BLaER1 (cell line): ENCODE measurements around the gene RAB4A.
A peak's percentile ranks its signal among the peaks of the same experiment; 100 is the strongest.

Experiments used
- H3K27ac ChIP-seq: shearing (Covaris generic); formaldehyde crosslinking; 2 replicates; pipeline ENCODE4 v1.8.1; 2022
- H3K27me3 ChIP-seq: shearing (Covaris generic); formaldehyde crosslinking; 2 replicates; pipeline ENCODE4 v1.8.1; 2022
- H3K36me3 ChIP-seq: shearing (Covaris generic); formaldehyde crosslinking; 2 replicates; pipeline ENCODE4 v1.8.1; 2022
- H3K4me1 ChIP-seq: shearing (Covaris generic); formaldehyde crosslinking; 2 replicates; pipeline ENCODE4 v1.8.1; 2022
- H3K4me2 ChIP-seq: shearing (Covaris generic); formaldehyde crosslinking; 2 replicates; pipeline ENCODE4 v1.8.1; 2022
- H3K4me3 ChIP-seq: shearing (Covaris generic); formaldehyde crosslinking; 2 replicates; pipeline ENCODE4 v1.8.1; 2022
- H3K9ac ChIP-seq: shearing (Covaris generic); formaldehyde crosslinking; 2 replicates; pipeline ENCODE4 v1.8.1; 2022
- H3K9me3 ChIP-seq: shearing (Covaris generic); formaldehyde crosslinking; 2 replicates; pipeline ENCODE4 v1.8.1; 2022
- H4K20me1 ChIP-seq: shearing (Covaris generic); formaldehyde crosslinking; 2 replicates; pipeline ENCODE4 v1.8.1; 2022
- Cebpa-rat ChIP-seq: shearing (Covaris generic); IDR thresholded peaks from 2 replicates; pipeline ENCODE4 v1.8.1; 2022

Gene RAB4A

DNA sequence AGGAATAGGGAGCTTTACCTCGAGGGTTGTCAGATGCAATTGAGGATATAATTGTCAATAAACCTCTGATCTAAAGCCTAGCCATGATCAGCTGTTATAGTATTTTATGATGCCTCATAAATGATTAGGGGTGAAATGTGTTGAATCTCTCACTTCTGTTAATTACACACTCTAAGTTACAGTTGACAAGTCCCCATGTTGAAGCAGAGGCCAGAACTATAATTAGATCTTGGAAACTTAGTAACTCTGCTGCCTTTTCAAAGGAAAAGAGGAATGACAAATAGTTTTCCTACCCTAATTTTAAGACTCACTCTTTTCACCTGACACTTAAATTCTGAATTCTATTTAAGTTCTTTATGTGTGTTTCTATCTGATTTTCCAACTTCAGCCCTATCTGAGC lies 38.2 kb downstream of the RAB4A start:
- 0 out of 2 replicates have a peak, but pooled peaks cover 11% of the 10 kb centered on the region for H3K36me3 ChIP-seq

DNA sequence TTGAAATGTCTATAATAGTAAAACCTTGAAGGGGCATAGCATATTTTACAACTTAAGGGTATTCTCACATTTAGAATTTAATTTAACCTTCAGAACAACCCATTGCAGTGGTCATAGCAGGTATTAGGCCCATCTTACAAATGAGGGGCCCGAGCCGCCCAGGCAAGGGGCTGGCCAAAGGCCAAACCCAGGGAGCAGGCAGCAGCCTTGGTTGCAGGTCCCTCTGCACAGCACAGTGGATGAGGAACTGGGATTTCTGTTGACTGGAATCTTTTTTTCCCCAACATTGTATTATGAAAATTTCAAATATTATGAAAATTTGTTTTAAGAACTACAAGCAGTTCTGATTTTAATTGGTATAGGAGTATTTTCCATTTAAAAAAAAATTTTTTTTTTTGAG lies 38.8 kb downstream of the RAB4A start:
- H3K4me3 ChIP-seq = no peak overlapping the region
- H3K4me2 ChIP-seq = no peak overlapping the region
- no peaks in the 10 kb centered on the region for H3K9me3 ChIP-seq
- no peak for TF ChIP-seq Cebpa-rat
- H3K4me1 ChIP-seq = peaks cover 8% of the 10 kb centered on the region
- 0 out of 2 replicates have a peak, but pooled peaks cover 8% of the 10 kb centered on the region for H3K36me3 ChIP-seq
- no peaks in the 10 kb centered on the region for H3K27me3 ChIP-seq
- H3K9ac ChIP-seq = no peak overlapping the region
- H4K20me1 ChIP-seq = no peaks in the 10 kb centered on the region
- no peak overlapping the region for H3K27ac ChIP-seq

More for the DNA sequence above, 38.2 kb downstream of the RAB4A start:
- no peaks in the 10 kb centered on the region for H3K9me3 ChIP-seq
- peaks cover 8% of the 10 kb centered on the region for H3K4me1 ChIP-seq
- no peaks in the 10 kb centered on the region for H3K27me3 ChIP-seq
- H3K4me2 ChIP-seq = no peak overlapping the region
- TF ChIP-seq Cebpa-rat = no peak
- H3K9ac ChIP-seq = no peak overlapping the region
- no peak overlapping the region for H3K27ac ChIP-seq
- H4K20me1 ChIP-seq = no peaks in the 10 kb centered on the region
- H3K4me3 ChIP-seq = no peak overlapping the region

DNA sequence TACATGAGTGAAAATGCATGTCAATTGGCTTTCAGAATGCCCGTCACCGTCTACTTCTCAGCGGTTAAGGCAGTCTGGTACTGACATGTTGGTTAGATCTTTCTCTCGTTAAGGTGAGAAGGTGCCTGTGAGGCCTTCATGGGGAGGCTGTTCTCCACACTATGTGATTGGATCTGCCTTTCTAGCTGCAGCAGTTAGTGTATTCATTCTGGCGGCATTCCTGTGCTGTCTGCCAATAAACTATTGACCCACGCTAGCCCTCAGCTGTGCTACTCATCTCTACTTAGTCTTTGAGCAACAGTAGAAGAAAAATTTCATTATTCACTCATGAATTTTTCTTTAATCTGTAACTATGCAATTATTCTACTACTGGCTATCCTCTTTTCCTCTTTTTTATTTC lies 39.9 kb downstream of the RAB4A start:
- no peak for TF ChIP-seq Cebpa-rat
- Histone ChIP-seq H3K9me3 (no peaks in the 10 kb centered on the region), H4K20me1 (no peaks in the 10 kb centered on the region), H3K4me3 (no peak overlapping the region), H3K4me2 (no peak overlapping the region), H3K27me3 (no peaks in the 10 kb centered on the region), H3K27ac (no peak overlapping the region), H3K9ac (no peak overlapping the region), H3K36me3 (0 out of 2 replicates have a peak, but pooled peaks cover 8% of the 10 kb centered on the region), H3K4me1 (peaks cover 8% of the 10 kb centered on the region)

DNA sequence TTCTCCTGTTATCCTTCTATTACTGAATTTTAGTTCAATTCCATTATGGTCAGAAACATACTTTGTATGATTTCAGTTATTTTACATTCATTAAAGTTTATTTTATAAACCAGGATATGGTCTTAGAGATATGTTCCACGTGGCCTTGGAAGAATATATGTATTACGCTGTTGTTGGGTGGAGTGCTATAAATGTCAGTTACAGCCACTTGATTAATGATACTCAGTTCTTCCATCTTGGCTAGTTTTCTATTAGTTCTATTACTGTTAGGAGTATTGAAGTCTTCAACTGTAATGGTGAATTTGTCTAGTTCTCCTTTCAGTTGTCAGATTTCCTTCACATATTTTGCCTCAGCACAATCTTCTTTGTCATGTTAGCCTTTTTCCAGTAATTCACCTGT lies 45.3 kb downstream of the RAB4A start:
- H4K20me1 ChIP-seq = no peaks in the 10 kb centered on the region
- no peak overlapping the region for H3K4me2 ChIP-seq
- no peaks in the 10 kb centered on the region for H3K9me3 ChIP-seq
- H3K36me3 ChIP-seq = peaks cover 20% of the 10 kb centered on the region
- H3K4me3 ChIP-seq = no peak overlapping the region
- no peak overlapping the region for H3K27ac ChIP-seq
- no peak for TF ChIP-seq Cebpa-rat
- H3K4me1 ChIP-seq = peaks cover 8% of the 10 kb centered on the region
- H3K27me3 ChIP-seq = no peaks in the 10 kb centered on the region
- no peak overlapping the region for H3K9ac ChIP-seq

DNA sequence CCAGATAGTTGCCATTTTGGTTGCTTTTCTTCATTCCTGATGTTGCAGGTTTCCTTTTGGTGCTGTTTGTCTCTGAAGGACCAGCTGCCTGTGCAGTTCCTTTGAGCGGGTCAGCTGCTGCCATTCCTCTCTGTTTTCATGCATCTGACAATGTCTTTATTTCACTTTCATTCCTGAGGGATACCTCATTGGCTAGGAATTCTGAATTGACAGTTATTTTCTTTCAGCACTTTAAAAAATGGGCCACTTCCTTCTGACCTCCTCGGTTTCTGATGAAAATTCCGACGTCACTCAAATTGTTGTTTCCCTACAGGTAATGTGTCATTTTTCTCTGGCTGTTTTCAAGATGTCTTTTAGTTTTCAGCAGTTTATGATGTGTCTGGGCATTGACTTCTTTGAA lies 47.1 kb downstream of the RAB4A start:
- no peak overlapping the region for H3K4me2 ChIP-seq
- H3K36me3 ChIP-seq = peaks cover 33% of the 10 kb centered on the region
- no peaks in the 10 kb centered on the region for H3K27me3 ChIP-seq
- no peak overlapping the region for H3K27ac ChIP-seq
- no peak for TF ChIP-seq Cebpa-rat
- H3K4me1 ChIP-seq = no peaks in the 10 kb centered on the region
- no peak overlapping the region for H3K9ac ChIP-seq
- H4K20me1 ChIP-seq = no peaks in the 10 kb centered on the region
- no peaks in the 10 kb centered on the region for H3K9me3 ChIP-seq
- no peak overlapping the region for H3K4me3 ChIP-seq

DNA sequence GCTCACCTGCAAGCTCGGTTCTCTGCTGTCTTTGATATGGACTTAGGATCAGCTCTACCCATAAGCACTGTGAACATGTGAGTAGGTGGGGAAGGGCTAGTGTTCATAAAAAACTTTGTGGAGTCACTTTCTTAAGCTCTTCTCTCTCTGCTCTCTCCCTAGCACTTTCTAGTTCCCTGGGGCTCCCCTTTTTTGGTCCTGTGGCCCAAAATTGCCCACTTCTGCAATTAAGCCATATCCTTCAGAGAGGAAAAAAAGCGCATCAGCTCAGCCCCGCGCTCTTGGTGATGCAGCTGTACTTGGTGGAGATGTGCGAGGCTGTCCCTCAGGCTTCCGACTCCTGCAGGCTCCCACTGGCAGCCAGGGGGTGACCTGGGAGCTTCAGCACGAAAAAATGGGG lies 48.6 kb downstream of the RAB4A start:
- Histone ChIP-seq H3K27me3 (no peaks in the 10 kb centered on the region), H3K4me3 (no peak overlapping the region), H4K20me1 (no peaks in the 10 kb centered on the region), H3K36me3 (peaks cover 47% of the 10 kb centered on the region), H3K9ac (no peak overlapping the region), H3K27ac (no peak overlapping the region), H3K4me2 (no peak overlapping the region), H3K4me1 (no peaks in the 10 kb centered on the region), H3K9me3 (no peaks in the 10 kb centered on the region)
- TF ChIP-seq Cebpa-rat = no peak

DNA sequence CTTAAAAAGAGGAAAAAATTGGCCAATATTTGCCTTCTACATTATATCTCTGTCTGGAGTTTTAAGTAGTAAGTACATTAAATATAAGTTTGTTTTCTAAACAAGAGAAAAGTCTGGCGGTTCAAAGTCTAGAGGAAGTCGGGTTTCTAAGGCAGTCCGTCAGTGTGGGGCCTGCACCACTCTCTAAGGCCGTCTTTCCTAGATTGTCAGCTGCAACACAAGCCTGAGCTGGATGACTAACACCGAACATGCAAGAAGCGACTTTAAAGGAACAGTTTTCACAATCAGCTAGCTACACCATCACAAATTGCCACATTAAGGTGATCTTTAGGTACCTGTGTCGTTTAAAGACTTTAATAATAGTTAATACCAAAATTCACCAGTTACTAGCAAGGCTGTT lies 52.3 kb downstream of the RAB4A start:
- Histone ChIP-seq H3K27me3 (no peaks in the 10 kb centered on the region), H3K4me2 (no peak overlapping the region), H4K20me1 (peaks cover 11% of the 10 kb centered on the region; the same call in 1 of the 2 replicates), H3K4me1 (peaks cover 13% of the 10 kb centered on the region), H3K9me3 (no peaks in the 10 kb centered on the region), H3K4me3 (no peak overlapping the region), H3K36me3 (peaks cover 84% of the 10 kb centered on the region), H3K9ac (no peak overlapping the region), H3K27ac (no peak overlapping the region)
- TF ChIP-seq Cebpa-rat = no peak

DNA sequence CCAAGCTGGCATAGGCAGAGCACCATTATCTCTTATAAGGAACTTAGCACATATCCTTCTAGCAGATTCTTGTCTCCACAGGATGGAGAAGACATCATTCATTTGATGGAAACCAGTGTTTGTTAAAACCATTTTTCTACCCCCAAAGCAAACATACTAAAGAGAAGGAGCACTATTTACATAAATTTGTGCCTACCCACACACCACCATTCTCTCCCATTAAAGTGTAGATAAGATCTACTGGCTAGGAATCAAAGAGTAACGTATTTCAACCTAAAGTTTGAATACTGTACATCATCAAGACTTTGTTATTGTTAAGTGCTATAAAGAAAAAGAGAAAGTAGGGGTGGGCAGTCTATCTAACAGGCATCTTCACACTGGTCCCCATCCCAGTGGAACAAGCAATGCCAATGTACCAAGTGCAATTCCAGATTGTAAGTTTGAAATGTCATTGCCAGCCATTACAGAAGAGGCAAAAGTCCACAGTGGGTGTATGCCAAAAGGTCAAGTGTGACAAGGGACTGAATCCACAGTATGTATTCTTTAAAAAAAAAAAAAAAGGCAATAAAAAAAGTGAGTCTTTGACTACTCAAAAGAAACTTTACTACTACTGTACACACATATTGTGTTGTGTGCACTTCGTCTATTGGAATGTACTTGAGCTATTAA lies 53.1 kb downstream of the RAB4A start:
- Histone ChIP-seq H3K36me3 (peaks cover 87% of the 10 kb centered on the region), H4K20me1 (peaks cover 19% of the 10 kb centered on the region; the same call in 1 of the 2 replicates), H3K27me3 (no peaks in the 10 kb centered on the region), H3K4me3 (no peak overlapping the region), H3K9me3 (no peaks in the 10 kb centered on the region), H3K4me1 (peaks cover 13% of the 10 kb centered on the region), H3K4me2 (no peak overlapping the region), H3K9ac (no peak overlapping the region), H3K27ac (no peak overlapping the region)
- TF ChIP-seq Cebpa-rat = no peak

DNA sequence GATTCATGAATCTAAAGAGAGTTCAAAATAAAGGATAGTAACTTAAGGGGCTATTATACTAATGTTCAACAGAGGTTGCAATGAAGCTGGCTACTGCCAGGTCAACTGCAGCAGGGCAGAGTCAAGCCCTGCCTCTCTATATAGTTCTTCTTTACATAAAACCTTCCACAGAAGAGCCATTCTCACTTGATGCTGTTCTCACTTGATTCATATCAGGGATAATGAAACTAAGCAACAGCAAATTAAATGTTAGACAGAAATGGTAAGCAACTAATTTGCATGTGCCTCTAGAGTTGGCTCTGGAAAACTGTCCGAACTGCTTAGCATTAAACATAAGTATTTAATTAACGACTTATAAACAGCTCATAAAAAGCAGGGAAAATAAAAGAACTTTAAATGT lies 54.5 kb downstream of the RAB4A start:
- H3K4me2 ChIP-seq = peak overlapping the region; percentile 33
- H3K9ac ChIP-seq = no peak overlapping the region
- H3K27ac ChIP-seq = peak overlapping the region; percentile 37; the same call in 1 of the 2 replicates
- no peak for TF ChIP-seq Cebpa-rat
- peaks cover 19% of the 10 kb centered on the region; the same call in 1 of the 2 replicates for H4K20me1 ChIP-seq
- peaks cover 13% of the 10 kb centered on the region for H3K4me1 ChIP-seq
- peaks cover 89% of the 10 kb centered on the region for H3K36me3 ChIP-seq
- no peaks in the 10 kb centered on the region for H3K27me3 ChIP-seq
- no peaks in the 10 kb centered on the region for H3K9me3 ChIP-seq
- no peak overlapping the region for H3K4me3 ChIP-seq

DNA sequence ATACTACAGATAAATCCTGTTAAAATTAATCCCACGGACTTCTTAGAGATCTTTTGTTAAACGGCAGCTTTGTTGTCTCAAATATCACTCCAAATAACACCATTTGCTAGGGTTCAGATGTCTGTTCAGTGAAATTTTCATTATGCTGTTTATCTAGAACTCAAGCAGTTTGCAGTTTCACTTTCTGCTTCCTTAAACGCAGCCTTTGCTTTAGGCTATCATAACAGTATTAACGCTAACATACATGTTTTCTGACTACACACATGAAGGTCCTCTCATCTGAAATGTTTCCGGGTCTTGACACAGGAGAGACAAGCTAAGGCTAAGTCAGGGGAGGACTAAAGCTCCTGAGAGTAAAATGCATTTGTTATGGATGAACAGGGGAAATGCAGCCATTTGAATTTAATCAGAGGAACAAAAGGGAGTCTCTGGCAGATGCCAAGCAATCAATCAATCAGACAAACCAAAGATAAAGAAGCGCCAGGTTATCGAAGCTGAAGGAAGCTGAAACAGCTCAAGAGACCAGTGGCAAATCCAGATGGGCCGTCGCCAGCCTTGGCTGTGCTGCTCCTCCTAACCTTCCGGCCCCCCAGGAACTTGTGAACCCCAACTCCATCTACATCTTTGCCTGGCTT lies 55.1 kb downstream of the RAB4A start:
- TF ChIP-seq Cebpa-rat = no peak
- H3K4me3 ChIP-seq = no peak overlapping the region
- H3K9ac ChIP-seq = no peak overlapping the region
- peaks cover 89% of the 10 kb centered on the region for H3K36me3 ChIP-seq
- peak overlapping the region; percentile 37; the same call in 1 of the 2 replicates for H3K27ac ChIP-seq
- peaks cover 21% of the 10 kb centered on the region; the same call in 1 of the 2 replicates for H4K20me1 ChIP-seq
- H3K4me2 ChIP-seq = peak overlapping the region; percentile 33
- H3K27me3 ChIP-seq = no peaks in the 10 kb centered on the region
- H3K4me1 ChIP-seq = peaks cover 13% of the 10 kb centered on the region
- no peaks in the 10 kb centered on the region for H3K9me3 ChIP-seq
